Mesenteric fat pad (tissue), 1 donor: ENCODE results near the gene AOPEP. TPM values are rescaled to one million over a fixed set of nuclear protein-coding genes. Genes with fewer than 3 reads are reported as not detected.
"Not testable (repeated sequence)": the region's sequence is repeated elsewhere in the genome, so short reads cannot be mapped to it uniquely, and the experiment has no call there.

Source experiments
- DNase-seq: peaks from one replicate; pipeline ENCODE4 v3.0.0-alpha.2; 2020; ENCODE audit warnings: low spot score
- total RNA-seq: library from RNA; stranded (reverse); fragmentation: NEBNext Ultra II Directional; extraction: Animal tissue kit (Norgen Biotek cat#: 25700); gene quantifications from one replicate; pipeline ENCODE4 v1.2.1, GENCODE V29; 2021
- donor health status: DM: yes; HTN: yes; CAD: no.

AOPEP gene
- total RNA-seq, 1 donor from 2014 or later, result 28.7 TPM

GRCh38 chr9:94868464-94868863 lies 142.0 kb downstream of the AOPEP start:
- no peak for DNase-seq

- DNase-seq, result no peak
Observed at GRCh38 chr9:94869415-94869843, 142.9 kb downstream of the AOPEP start.

DNA sequence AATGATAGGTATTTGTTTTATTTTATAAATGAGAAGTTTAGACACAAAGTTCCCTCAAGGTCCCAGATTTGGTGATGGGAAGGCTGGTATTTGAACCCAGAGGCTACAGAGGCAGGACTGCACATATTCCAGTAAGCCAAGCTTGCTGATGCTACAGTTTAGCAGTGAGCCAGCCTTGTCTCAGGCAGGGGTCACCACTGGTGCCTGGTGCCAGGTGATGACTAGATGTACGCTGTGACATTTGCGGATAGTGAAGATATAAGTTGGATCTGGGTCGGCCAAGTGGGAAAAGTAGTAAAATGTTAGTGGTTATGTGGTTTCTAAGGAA lies 143.9 kb downstream of the AOPEP start:
- DNase-seq, result no peak

GRCh38 chr9:94870793-94871558 lies 144.5 kb downstream of the AOPEP start:
- no peak for DNase-seq

- no peak for DNase-seq
Observed at GRCh38 chr9:94872083-94872833, 145.8 kb downstream of the AOPEP start.

GRCh38 chr9:94872891-94873511 lies 146.5 kb downstream of the AOPEP start:
- no peak for DNase-seq

DNA sequence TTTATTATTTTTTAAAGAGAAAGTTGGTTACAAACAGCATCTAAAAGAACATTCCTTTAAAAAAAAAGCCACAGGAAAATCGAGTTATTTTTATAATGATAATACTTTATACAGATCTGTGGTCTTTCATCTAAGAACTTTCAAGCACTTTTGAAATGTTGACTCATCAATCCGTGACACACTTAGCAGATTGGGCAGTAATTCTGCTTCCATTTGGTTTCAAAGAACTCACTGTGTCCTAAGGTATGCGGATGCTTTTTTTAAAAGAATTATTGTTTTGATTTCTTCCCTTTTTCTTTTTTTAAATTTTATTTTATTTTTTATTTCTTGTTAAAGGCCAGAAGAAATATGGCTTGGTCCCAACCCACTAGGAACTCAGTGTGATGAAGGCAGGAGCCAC lies 147.8 kb downstream of the AOPEP start:
- DNase-seq, result no peak

GRCh38 chr9:94875300-94876020 lies 149.0 kb downstream of the AOPEP start:
- no peak for DNase-seq

DNA sequence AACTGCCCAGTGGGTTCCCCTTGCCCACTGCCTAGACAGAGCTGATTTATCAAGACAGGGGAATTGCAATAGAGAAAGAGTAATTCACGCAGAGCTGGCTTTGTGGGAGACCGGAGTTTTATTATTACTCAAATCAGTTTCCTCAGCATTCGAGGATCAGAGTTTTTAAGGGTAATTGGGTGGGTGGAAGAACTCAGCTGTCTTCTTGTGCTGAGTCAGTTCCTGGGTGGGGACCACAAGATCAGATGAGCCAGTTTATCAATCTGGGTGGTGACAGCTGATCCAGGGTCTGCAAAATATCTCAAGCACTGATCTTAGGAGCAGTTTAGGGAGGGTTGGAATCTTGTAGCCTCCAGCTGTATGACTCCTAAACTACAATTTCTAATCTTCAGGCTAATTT lies 152.3 kb downstream of the AOPEP start:
- not testable (repeated sequence) for DNase-seq

DNA sequence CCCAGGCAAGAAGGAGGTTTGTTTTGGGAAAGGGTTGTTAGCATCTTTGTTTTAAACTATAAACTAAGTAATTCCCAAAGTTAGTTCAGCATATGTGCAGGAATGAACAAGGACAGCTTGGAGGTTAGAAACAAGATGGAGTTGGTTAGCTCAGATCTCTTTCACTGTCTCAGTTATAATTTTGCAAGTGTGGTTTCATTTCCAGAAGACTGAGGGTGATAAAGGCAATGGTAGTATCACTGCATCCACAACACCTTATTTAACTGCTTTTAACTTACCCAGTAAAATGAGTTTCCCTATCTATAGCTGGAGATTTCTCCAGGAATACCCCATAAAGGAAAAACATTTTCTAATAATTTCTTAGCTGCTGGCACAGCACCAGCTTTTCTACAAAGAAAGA lies 152.7 kb downstream of the AOPEP start:
- no peak for DNase-seq

GRCh38 chr9:94881023-94881422 lies 154.5 kb downstream of the AOPEP start:
- DNase-seq, result no peak

DNA sequence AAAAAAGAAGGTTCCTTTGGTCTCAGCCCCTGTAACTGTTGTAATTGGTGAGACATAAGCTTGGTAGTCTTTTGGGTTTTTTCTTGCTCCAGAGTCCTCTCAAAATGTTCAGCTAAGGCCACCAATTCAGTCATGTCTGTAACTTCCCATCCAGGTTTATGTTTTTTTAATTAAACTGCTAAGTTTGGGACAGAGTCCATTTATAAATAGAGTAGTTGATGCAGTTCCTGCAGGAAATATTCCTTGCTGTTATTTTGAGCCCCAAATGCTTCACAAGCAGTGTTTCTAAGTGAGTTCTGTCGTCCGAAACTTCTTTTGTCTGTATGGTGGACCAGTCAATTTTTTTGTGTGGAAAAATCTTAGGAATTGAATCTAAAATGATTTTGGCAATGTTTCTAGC lies 155.0 kb downstream of the AOPEP start:
- DNase-seq, result no peak

DNA sequence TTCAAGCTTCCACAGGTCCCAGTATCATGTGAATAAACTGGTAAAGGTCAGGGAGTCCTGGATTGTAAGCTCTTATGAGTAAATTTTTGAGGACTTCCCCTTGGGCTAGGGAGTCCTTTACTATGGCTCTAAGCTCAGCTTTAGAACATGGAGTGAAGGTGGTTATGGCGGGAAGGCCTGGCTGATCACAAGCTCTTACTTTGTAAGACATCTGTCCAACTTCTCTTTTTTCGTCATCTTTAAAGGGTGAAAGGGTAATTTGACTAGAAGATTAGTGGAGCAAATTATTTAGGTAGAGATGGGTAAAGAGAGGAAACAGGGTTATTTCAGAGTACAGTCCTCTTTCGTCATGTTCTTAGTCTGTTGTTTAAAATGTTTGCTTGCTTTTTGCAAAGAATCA lies 155.4 kb downstream of the AOPEP start:
- DNase-seq, result no peak

DNA sequence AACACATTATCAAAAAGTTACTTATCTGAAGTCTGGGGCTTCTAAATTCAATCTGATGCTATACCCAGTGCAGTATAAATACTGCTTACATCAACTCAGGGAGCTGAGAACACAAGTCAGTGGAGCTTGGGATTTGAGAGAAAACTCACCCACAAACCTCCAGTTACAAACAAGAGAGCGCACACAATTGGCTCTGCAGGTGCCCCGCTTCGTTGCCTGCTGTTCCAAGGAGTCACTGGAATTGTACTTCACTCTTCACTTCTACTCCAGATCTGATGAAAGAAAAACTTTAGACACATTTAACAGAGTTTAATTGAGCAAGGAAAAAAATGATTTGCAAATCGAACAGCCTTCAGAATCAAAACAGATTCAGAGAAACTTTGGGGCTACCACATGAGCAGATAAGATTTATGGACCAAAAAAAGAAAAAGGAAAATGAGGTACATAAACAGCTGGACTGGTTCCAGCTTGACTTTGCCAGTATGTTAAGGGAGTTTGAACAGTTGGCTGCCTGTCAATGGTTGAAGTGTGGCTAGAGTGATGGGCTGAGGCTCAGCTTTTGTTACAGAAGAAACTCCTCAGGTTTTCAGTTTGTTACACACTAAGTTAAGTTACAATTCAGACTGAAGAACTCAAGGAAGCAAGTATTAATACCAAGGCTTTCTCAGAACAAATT lies 156.6 kb downstream of the AOPEP start:
- DNase-seq, result no peak

DNA sequence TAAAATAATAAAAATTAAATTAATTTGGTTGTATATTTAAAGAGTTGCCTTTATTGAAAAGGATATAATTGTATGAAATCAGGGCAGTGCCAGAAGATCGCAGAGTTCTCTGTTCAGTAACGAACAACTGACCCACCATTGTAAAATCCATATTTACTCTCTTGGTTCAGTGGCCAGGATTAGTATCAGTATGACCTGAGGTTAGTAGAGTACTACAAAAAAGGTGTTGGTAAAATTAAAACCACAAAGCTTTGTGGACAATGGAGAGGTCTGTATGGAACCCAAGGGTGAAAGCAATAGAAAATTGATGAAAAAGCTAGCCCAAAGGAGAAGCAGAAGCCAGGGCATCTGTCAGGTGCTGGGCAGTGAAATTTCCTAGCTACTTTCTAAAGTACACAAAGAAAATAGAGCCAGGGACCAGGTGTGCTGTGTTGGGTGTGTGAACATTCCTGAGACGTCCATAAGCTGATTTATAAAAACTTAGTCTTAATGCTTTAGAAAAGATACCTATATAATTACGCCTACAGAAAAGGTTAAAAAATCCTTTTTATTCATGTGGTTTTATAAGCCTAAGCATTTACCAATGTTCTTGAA lies 159.5 kb downstream of the AOPEP start:
- no peak for DNase-seq

- DNase-seq, result no peak
Observed at GRCh38 chr9:94887721-94888120, 161.2 kb downstream of the AOPEP start.

DNA sequence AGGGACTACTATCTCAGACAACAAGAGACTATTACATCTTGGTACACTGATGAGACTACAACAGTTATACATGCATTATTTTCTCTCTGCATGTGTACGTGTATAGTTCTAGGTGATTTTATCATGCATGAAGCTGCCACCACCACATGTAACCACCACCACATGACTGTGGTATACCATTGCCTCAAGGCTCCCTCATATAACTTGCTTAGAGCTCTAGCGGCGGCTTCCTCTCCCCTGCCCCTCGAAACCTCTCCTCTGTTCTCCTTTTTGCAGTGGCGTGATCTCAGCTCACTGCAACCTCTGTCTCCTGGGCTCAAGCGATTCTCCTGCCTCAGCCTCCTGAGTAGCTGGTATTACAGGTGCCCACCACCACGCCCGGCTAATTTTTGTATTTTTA lies 162.3 kb downstream of the AOPEP start:
- no peak for DNase-seq

- DNase-seq, result no peak
Observed at GRCh38 chr9:94889628-94890027, 163.1 kb downstream of the AOPEP start.

- DNase-seq, result no peak
Observed at GRCh38 chr9:94891183-94891582, 164.7 kb downstream of the AOPEP start.

DNA sequence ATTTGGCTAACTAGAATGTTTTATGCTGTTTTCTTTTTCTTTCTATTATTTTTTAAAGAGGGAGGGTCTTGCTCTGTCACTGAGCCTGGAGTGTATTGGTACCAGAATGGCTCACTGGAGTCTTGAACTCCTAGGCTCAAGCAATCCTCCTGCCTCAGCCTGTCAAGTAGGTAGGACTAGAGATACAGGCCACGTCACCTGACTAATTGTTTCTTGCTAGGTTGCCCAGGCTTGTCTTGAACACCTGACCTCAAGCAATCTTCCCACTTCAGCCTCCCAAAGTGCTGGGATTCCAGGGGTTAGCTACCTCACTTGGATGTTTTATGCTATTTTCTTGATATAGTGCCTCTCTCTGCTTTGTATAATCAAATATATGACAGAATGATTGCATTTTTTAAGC lies 166.2 kb downstream of the AOPEP start:
- no peak for DNase-seq
